Measurements from ENCODE around the gene APOBEC3A. TPM values are rescaled to one million over a fixed set of nuclear protein-coding genes. Genes with fewer than 3 reads are reported as not detected.

The APOBEC3A gene
- polyA plus RNA-seq (ENCODE audit: low read depth in 6 of 6), result 1 to 10 TPM in 1 of 6 donors, under 1 TPM in 2, not detected in 3; 0.29 to 2.8 (median 0.40) TPM

DNA sequence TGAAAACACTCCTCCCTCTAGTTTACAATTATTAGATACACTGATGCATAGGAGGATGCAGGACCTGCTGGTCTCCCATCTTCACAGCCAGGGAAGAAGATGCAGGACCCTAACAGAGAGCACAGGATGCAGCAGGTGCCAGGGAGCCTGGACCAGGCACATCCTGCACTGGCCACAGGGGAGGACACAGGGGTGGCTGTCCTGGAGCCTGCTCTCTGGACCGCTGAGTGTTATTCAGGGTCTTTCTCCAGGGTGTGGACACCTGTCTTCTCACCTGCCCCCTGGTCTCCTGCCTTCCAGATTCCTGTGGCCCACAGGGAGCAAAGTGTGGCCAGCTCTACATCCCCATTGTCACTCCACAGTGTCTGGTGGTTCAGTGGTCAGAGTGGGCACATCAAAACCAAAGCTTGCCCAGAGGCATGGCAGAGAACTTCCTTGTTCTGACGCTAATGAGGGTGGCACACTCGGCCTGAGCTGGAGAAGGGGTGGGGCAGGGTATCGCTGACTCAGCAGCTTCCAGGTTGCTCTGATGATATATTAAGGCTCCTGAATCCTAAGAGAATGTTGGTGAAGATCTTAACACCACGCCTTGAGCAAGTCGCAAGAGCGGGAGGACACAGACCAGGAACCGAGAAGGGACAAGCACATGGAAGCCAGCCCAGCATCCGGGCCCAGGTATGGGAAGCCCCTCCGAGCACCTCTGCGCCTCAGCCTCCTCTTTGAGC lies at the start of gene APOBEC3A:
APOBEC3A (plus strand) TSS at position 564 of the 725 bp plus-strand sequence; CDS start at position 647, 83 bp downstream.
- peaks cover 4 to 29% (median 19%) of the 10 kb centered on the region in 3 donors for H3K27me3 Mint-ChIP-seq
- H3K27ac Mint-ChIP-seq, result peak within 1 kb of the TSS in 3 of 6 donors; percentile 14 to 43 (median 20)
- no peaks in the 10 kb centered on the region for H3K9me3 Mint-ChIP-seq
- no peaks in the 10 kb centered on the region for H3K36me3 Mint-ChIP-seq
- ATAC-seq (ENCODE audit: low read depth in 2 of 2), result no peak
- peaks cover 2 to 7% (median 7%) of the 10 kb centered on the region in 3 donors for H3K4me1 Mint-ChIP-seq
- peak within 1 kb of the TSS in 1 of 8 donors; percentile 25 for H3K4me3 Mint-ChIP-seq
- DNase-seq, result no peak

DNA sequence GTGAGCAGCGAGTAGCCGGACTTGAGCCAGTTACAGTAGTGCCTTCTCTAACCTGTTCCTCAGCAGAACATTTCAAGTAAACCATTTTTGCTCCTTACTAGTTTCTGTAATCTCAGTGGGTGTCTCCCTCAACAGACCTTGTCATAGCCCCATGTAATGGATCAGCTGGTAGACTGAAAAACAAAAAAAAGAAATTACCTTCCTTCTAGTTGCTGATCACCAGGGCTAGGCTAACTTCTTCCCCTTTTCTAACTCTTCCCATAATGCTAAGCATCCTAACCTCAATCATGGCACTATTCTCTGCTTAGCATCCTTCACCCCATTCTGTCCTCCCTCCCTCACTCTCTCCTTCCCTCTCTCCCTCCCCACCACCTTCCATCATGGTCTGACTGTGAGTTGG lies 49.6 kb upstream of the APOBEC3A start:
- ATAC-seq (ENCODE audit: low read depth in 2 of 2), result peak; percentile 66 to 84
- Mint-ChIP-seq H3K36me3 (peaks cover 0 to 5% of the 10 kb centered on the region in 2 donors), H3K27ac (peak overlapping the region in 2 of 6 donors; percentile 27 to 34), H3K27me3 (peaks cover 20 to 35% (median 33%) of the 10 kb centered on the region in 3 donors), H3K4me3 (peak overlapping the region in 1 of 8 donors; percentile 25), H3K9me3 (peaks cover 0 to 15% (median 9%) of the 10 kb centered on the region in 7 donors), H3K4me1 (peaks cover 6 to 14% (median 11%) of the 10 kb centered on the region in 3 donors)
- DNase-seq, result no peak

DNA sequence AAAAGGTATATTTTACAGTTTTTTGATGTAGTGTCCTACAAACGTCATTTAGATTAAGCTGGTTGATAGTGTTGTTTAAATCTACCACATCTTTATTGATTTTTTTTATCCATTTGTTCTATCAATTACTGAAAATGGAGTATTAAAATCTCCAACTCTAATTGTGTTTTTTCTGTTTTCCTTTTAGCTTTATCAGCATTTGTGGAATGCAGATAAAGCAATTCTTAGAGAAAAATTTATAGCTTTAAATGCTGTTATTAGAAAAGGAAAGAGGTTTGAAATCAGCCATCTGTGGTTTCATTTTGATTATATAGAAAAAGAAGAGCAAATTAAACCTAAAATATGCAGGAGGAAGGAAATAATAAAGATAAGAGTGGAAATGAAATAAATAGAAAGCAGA lies 46.0 kb upstream of the APOBEC3A start:
- Mint-ChIP-seq H3K4me3 (no peak overlapping the region), H3K4me1 (peaks cover 6 to 14% (median 11%) of the 10 kb centered on the region in 3 donors), H3K27ac (no peak overlapping the region), H3K27me3 (peaks cover 26 to 55% (median 41%) of the 10 kb centered on the region in 3 donors), H3K36me3 (no peaks in the 10 kb centered on the region), H3K9me3 (peaks cover 0 to 3% (median 0%) of the 10 kb centered on the region in 7 donors)
- ATAC-seq (ENCODE audit: low read depth in 2 of 2) (no peak), DNase-seq (no peak)

DNA sequence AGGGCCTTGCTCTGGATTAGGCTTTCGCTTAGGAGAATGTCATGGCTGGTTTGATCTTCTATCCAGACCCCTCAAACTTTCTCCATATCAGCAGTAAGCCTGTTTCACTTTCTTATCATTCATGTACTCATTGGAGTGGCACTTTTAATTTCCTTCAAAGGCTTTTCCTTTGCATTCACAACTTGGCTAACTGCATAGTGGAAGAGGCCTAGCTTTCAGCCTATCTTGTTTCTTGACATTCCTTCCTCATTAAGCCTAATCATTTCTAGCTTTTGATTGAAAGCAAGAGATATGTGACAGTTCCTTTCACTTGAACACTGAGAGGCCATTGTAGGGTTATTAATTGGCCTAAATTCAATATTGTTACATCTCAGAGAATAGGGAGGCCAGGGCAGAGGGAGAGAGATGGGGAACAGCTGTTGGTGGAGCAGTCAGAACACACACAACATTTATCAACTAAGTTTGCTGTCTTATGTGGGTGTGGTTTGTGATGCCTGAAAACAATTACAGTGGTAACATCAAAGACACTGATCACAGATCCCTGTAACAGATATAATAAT lies 37.7 kb upstream of the APOBEC3A start:
- Mint-ChIP-seq H3K4me1 (no peaks in the 10 kb centered on the region), H3K27ac (no peak overlapping the region), H3K27me3 (peaks cover 22 to 57% (median 26%) of the 10 kb centered on the region in 3 donors), H3K9me3 (no peaks in the 10 kb centered on the region), H3K36me3 (no peaks in the 10 kb centered on the region), H3K4me3 (no peak overlapping the region)
- ATAC-seq (ENCODE audit: low read depth in 2 of 2) (no peak), DNase-seq (no peak)

DNA sequence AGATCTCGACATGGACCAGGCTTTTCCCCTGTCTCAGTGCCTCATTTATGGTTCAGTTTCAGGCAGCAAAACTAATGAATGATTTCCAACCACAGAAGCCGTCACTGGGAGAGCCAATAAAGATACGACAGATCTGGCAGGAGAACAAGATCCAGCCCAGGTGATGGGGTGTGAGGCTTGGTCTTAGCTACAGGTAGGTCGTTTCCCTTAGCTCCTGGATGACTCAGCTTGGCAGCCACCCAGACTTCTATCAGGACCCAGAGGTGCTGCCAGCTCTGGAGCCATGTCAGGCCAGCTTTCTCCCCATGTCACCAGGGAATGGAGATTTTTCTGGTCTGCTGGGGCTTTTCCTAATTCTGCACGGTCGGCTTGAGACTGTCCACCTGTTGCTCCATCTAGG lies 36.3 kb upstream of the APOBEC3A start:
- Mint-ChIP-seq H3K27ac (no peak overlapping the region), H3K4me1 (no peaks in the 10 kb centered on the region), H3K4me3 (no peak overlapping the region), H3K36me3 (no peaks in the 10 kb centered on the region), H3K9me3 (no peaks in the 10 kb centered on the region), H3K27me3 (peaks cover 24 to 51% (median 38%) of the 10 kb centered on the region in 3 donors)
- no peak for ATAC-seq (ENCODE audit: low read depth in 2 of 2)
- no peak for DNase-seq

DNA sequence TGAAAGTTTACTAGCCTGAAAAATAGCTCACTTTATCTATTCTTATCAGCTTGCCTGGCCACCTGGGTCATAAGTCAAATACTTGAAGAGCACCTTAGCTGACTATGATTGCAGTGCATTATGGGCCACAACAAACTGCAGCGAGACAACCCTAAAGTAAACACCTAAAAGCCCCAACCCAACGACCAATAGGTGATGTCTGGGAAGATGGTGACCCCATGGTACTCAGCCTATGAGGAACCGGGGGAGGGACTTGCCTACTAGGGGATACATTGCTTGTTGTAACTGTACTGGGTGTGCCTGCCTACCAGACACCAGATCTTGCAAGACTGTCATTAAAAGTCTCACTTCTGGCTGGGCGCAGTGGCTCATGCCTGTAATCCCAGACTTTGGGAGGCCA lies 35.6 kb upstream of the APOBEC3A start:
- H3K27me3 Mint-ChIP-seq, result peaks cover 24 to 45% (median 37%) of the 10 kb centered on the region in 3 donors
- H3K4me3 Mint-ChIP-seq, result no peak overlapping the region
- H3K9me3 Mint-ChIP-seq, result no peaks in the 10 kb centered on the region

DNA sequence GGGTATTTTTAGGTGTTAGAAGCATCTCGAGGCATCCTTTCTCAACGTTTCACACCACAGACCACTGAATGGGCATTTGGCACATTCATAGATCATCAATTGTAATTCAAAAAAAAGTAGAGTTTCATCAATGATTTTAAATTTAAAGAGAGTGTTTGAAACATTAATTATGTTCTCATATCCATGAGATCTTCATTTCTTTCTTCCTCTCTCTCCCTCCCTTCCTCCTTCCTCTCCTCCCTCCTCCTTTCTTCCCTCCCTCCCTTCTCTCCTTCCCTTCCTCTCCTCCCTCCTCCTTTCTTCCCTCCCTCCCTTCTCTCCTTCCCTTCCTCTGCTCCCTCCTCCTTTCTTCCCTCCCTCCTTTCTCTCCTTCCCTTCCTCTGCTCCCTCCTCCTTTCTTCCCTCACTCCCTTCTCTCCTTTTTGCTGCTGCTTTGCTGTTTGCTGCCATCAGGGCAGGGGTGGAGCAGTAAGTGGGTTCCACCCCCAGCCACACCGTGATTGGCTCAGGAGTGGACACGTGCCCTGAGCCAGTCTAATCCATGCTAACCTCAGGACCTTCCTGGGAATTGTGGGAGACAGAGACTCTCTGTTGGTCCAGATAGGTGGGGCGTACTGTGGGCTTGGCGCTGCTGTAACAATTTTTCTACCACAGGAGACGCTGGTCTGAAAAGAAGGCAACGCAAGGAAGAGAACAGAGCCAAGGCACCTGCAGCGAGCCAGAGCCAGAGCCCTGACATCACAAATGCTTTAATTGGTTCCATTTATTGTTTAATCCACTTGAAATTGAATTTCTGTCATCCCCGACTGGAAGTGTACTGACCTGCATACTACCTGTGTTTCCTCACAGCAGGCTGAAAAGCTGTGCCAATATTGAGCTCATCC lies 33.7 kb upstream of the APOBEC3A start:
- Mint-ChIP-seq H3K36me3 (no peaks in the 10 kb centered on the region), H3K27me3 (peaks cover 33 to 50% (median 42%) of the 10 kb centered on the region in 3 donors), H3K27ac (no peak overlapping the region)

More for the DNA sequence above, 35.6 kb upstream of the APOBEC3A start:
- H3K27ac Mint-ChIP-seq, result no peak overlapping the region
- DNase-seq, result no peak
- no peaks in the 10 kb centered on the region for H3K36me3 Mint-ChIP-seq
- no peak for ATAC-seq (ENCODE audit: low read depth in 2 of 2)
- H3K4me1 Mint-ChIP-seq, result no peaks in the 10 kb centered on the region

DNA sequence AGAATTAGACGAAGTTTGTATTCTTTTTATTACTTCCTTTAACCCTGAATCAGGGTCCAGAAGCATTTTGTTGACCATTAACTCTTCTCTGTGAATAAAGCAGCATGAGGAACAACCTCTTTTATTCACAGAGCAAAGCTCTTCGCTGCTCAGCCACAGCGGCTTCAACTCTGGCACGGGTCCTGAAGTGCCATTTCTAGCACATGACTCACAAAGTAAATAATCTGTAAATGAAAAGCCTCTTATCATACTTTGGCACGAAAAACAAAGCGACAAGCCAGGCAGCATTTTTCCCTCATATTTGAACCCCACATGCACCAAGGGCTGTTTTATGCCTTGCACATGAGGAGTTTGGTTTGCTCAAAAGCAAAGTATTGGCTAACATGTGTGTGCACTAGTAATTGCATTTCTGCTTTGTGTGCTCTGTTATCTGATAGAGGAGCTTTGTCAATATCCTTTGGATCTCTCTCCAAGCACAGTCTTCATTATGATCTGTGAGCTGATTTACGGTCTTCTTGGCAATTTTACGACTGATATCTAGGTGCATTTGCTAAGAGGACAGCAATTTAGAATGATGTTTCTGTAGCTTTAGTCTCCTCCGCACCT lies 33.0 kb upstream of the APOBEC3A start:
- Mint-ChIP-seq H3K4me3 (no peak overlapping the region), H3K9me3 (no peaks in the 10 kb centered on the region), H3K4me1 (peaks cover 3 to 7% (median 4%) of the 10 kb centered on the region in 3 donors), H3K27me3 (peaks cover 33 to 54% (median 39%) of the 10 kb centered on the region in 3 donors), H3K27ac (no peak overlapping the region), H3K36me3 (no peaks in the 10 kb centered on the region)
- ATAC-seq (ENCODE audit: low read depth in 2 of 2), result no peak
- DNase-seq, result no peak

More for the DNA sequence above, 33.7 kb upstream of the APOBEC3A start:
- DNase-seq, result no peak
- H3K4me1 Mint-ChIP-seq, result peaks cover 3 to 7% (median 4%) of the 10 kb centered on the region in 3 donors
- no peak overlapping the region for H3K4me3 Mint-ChIP-seq
- no peaks in the 10 kb centered on the region for H3K9me3 Mint-ChIP-seq
- ATAC-seq (ENCODE audit: low read depth in 2 of 2), result no peak

DNA sequence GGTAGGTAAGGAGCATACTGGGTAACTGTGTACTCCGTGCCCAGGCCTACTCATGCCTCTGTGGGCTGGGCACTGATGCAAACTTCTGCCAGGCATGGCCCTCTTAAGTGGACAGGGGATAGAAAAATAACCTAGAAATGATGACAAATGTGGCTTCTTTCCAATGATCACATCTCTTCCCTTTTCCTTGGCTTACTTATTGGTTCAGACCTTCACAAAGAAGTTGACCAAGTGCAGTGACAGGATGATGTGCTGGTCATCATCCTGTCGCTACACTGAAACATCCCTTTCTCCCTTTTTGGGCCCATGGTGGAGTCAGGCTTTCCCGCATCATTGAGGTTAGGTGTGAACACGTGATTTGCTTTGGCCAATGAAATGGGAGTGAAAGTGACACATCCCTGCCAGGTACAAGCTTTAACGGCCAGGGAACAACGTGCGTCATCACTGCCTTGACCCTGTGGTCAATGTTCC lies 31.8 kb upstream of the APOBEC3A start:
- H3K27me3 Mint-ChIP-seq, result peaks cover 33 to 49% (median 42%) of the 10 kb centered on the region in 3 donors
- H3K9me3 Mint-ChIP-seq, result no peaks in the 10 kb centered on the region
- no peak overlapping the region for H3K4me3 Mint-ChIP-seq
- DNase-seq (no peak), ATAC-seq (ENCODE audit: low read depth in 2 of 2) (no peak)
- peaks cover 3 to 7% (median 4%) of the 10 kb centered on the region in 3 donors for H3K4me1 Mint-ChIP-seq
- H3K27ac Mint-ChIP-seq, result no peak overlapping the region
- no peaks in the 10 kb centered on the region for H3K36me3 Mint-ChIP-seq

DNA sequence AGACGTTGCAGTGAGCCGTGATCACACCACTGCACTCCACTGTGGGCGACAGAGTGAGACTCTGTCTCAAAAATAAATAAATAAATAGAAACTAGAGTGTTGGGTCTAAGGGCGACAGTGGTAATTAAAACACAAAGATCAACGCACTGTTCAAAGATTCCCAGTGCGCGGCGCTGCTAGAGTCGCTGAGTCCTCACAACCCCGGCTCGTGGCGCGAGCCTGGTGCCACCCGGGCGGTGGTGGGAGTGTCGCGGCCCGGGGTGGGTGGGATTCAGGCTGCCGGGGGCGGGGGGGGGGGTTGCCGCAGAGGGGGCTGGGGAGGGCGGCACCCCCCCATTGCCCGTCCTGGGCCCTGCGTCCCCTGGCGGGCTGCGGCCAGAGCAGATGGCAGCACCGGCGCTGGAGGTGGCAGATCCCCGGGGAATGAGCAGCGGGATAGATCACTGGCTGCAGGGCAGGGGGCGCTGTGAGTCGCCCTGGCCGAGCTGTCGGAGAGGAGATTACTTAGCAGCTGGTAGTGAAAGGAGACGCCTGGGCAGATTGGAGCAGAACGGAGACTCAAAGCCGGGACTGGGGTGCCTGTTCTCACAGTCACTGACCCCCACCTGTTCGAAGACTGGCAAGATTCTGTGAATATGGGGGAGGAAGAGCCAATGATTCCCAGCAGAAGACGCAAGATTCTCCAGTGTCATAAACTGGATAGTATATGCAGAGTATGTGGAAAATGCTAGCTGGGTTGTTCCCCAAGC lies 30.2 kb upstream of the APOBEC3A start:
- Mint-ChIP-seq H3K9me3 (no peaks in the 10 kb centered on the region), H3K4me3 (peak overlapping the region in 7 of 8 donors; percentile 23 to 87 (median 60)), H3K27ac (no peak overlapping the region), H3K36me3 (no peaks in the 10 kb centered on the region), H3K4me1 (peaks cover 3 to 7% (median 4%) of the 10 kb centered on the region in 3 donors), H3K27me3 (peaks cover 32 to 49% (median 46%) of the 10 kb centered on the region in 3 donors)
- ATAC-seq (ENCODE audit: low read depth in 2 of 2) (peak; percentile 69 to 80), DNase-seq (peak; percentile 19)

DNA sequence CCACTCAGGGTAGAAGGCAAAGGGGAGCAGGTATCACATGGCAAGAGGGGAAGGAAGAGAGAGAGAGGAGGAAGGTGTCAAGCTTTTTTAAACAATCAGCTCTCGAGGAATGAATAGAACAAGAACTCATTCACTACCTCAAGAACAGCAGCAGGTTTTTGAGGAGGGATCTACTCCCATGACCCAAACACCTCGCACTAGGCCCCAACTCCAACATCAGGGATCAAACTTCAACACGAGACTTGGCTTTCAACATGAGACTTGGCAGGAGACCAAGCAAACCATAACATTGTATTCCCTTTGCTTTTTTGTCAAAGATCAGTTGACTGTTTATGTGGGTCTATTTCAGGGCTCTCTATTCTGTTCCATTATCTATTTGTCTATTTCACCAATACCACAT lies 26.9 kb upstream of the APOBEC3A start:
- ATAC-seq (ENCODE audit: low read depth in 2 of 2), result no peak
- no peak for DNase-seq
- peak overlapping the region in 1 of 6 donors; percentile 79 for H3K27ac Mint-ChIP-seq
- peaks cover 0 to 2% (median 0%) of the 10 kb centered on the region in 7 donors for H3K9me3 Mint-ChIP-seq
- peaks cover 3 to 7% (median 4%) of the 10 kb centered on the region in 3 donors for H3K4me1 Mint-ChIP-seq
- H3K27me3 Mint-ChIP-seq, result peaks cover 25 to 49% (median 35%) of the 10 kb centered on the region in 3 donors
- no peak overlapping the region for H3K4me3 Mint-ChIP-seq
- peaks cover 0 to 7% of the 10 kb centered on the region in 2 donors for H3K36me3 Mint-ChIP-seq

DNA sequence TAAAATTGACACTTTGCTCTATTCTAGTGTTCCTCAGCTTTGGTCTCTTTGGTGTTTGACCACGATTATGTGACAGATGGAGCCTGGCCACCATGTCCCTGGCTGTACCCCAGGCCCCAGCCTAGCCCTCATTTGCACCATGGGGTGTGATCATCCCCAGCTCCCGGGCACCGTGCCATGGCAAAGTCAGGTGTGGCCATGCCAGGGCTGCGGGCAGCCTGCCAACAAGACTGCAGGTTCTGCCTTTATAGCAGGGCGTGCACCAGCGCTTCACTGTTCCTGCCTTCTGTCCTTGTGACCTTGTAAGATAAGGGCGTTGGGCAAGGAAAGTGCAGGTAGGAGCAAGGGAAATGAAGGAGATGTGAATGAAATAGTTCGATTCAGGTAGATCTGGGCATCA lies 22.4 kb upstream of the APOBEC3A start:
- H3K27ac Mint-ChIP-seq, result no peak overlapping the region

More for the DNA sequence above, 22.4 kb upstream of the APOBEC3A start:
- ATAC-seq (ENCODE audit: low read depth in 2 of 2), result no peak
- peaks cover 0 to 4% (median 0%) of the 10 kb centered on the region in 3 donors for H3K4me1 Mint-ChIP-seq
- no peak for DNase-seq
- H3K9me3 Mint-ChIP-seq, result peaks cover 0 to 2% (median 0%) of the 10 kb centered on the region in 7 donors
- peaks cover 0 to 7% of the 10 kb centered on the region in 2 donors for H3K36me3 Mint-ChIP-seq
- H3K4me3 Mint-ChIP-seq, result no peak overlapping the region
- H3K27me3 Mint-ChIP-seq, result peaks cover 20 to 46% (median 36%) of the 10 kb centered on the region in 3 donors

Measured in naive B cell (primary cell).